ENCODE results near the gene MRM1. TPM values are rescaled to one million over a fixed set of nuclear protein-coding genes. Genes with fewer than 3 reads are reported as not detected.

Gene MRM1
- total and polyA plus RNA-seq, 9 donors = 2.7 to 8.1 (median 6.6) TPM

- Histone ChIP-seq H3K27me3 (no peaks in the 10 kb centered on the region), H3K4me1 (ENCODE audit: insufficient read depth) (peaks cover 6% of the 10 kb centered on the region), H3K4me3 (no peak overlapping the region), H3K36me3 (no peaks in the 10 kb centered on the region), H3K9me3 (no peaks in the 10 kb centered on the region), H3K27ac (no peak overlapping the region)
- intact Hi-C loops (cut with DNase I) = no loop called here
- TF ChIP-seq CTCF (IDR thresholded peaks at IDR 0.05) (no peak), EP300 (IDR thresholded peaks at IDR 0.05) (no peak), POLR2A (IDR thresholded peaks at IDR 0.05) (no peak)
- no peak for DNase-seq
- 51 to 57% (median 55%) methylated on average over 10 of the region's 10 CpGs for WGBS, 3 donors
Measured at GRCh38 chr17:36640836-36641235, 39.5 kb downstream of the MRM1 start.

- intact Hi-C loops (cut with DNase I) = no loop called here
- H3K4me3 ChIP-seq = no peak overlapping the region
- DNase-seq = no peak
- WGBS, 3 donors = 3 to 4% (median 3%) methylated on average over 32 to 43 of the region's 43 CpGs
- TF ChIP-seq POLR2A (IDR thresholded peaks at IDR 0.05) = no peak
- TF ChIP-seq EP300 (IDR thresholded peaks at IDR 0.05) = no peak
- no peak for TF ChIP-seq CTCF (IDR thresholded peaks at IDR 0.05)
- H3K4me1 ChIP-seq (ENCODE audit: insufficient read depth) = peaks cover 6% of the 10 kb centered on the region
- no peaks in the 10 kb centered on the region for H3K27me3 ChIP-seq
- H3K9me3 ChIP-seq = no peaks in the 10 kb centered on the region
- no peaks in the 10 kb centered on the region for H3K36me3 ChIP-seq
- H3K27ac ChIP-seq = no peak overlapping the region
Measured at GRCh38 chr17:36641331-36641876, 40.0 kb downstream of the MRM1 start.

- no peak overlapping the region for H3K27ac ChIP-seq
- H3K4me1 ChIP-seq (ENCODE audit: insufficient read depth) = peaks cover 6% of the 10 kb centered on the region
- no peak for DNase-seq
- intact Hi-C loops (cut with DNase I) = no loop called here
- H3K27me3 ChIP-seq = no peaks in the 10 kb centered on the region
- H3K4me3 ChIP-seq = no peak overlapping the region
- no peaks in the 10 kb centered on the region for H3K36me3 ChIP-seq
- WGBS, 3 donors = 10 to 11% (median 10%) methylated on average over 46 to 63 of the region's 64 CpGs
- H3K9me3 ChIP-seq = no peaks in the 10 kb centered on the region
- no peak for TF ChIP-seq CTCF (IDR thresholded peaks at IDR 0.05)
- TF ChIP-seq EP300 (IDR thresholded peaks at IDR 0.05) = no peak
- no peak for TF ChIP-seq POLR2A (IDR thresholded peaks at IDR 0.05)
Measured at GRCh38 chr17:36641877-36642845, 40.8 kb downstream of the MRM1 start.

- H3K4me3 ChIP-seq = no peak overlapping the region
- peaks cover 6% of the 10 kb centered on the region for H3K4me1 ChIP-seq (ENCODE audit: insufficient read depth)
- intact Hi-C loops (cut with DNase I) = no loop called here
- DNase-seq = no peak
- no peaks in the 10 kb centered on the region for H3K9me3 ChIP-seq
- H3K27ac ChIP-seq = no peak overlapping the region
- WGBS, 3 donors = 65 to 78% (median 76%) methylated on average over 3 of the region's 3 CpGs
- TF ChIP-seq CTCF (IDR thresholded peaks at IDR 0.05) (no peak), POLR2A (IDR thresholded peaks at IDR 0.05) (no peak), EP300 (IDR thresholded peaks at IDR 0.05) (no peak)
- no peaks in the 10 kb centered on the region for H3K36me3 ChIP-seq
- no peaks in the 10 kb centered on the region for H3K27me3 ChIP-seq
Measured at GRCh38 chr17:36643086-36643685, 41.8 kb downstream of the MRM1 start.

Measured in ovary (tissue), 9 donors.